Endodermal cell (in vitro differentiated cells): ENCODE data around the gene CACNG4. TPM values are rescaled to one million over a fixed set of nuclear protein-coding genes. Genes with fewer than 3 reads are reported as not detected.

Experiments
- DNase-seq: peaks from one replicate; pipeline ENCODE4 v3.0.0-alpha.2; 2017
- H3K27ac ChIP-seq: 2 replicates; pipeline ENCODE4 v1.5.1; 2013; ENCODE audit warnings: mild to moderate bottlenecking, low read depth, low read length, moderate library complexity
- H3K27me3 ChIP-seq: 2 replicates; pipeline ENCODE4 v1.6.1; 2013; ENCODE audit warnings: mild to moderate bottlenecking, low read length, moderate library complexity; ENCODE audit not compliant: insufficient read depth, control insufficient read depth, poor library complexity, severe bottlenecking
- H3K36me3 ChIP-seq: 2 replicates; pipeline ENCODE4 v1.7.0; 2013; ENCODE audit warnings: mild to moderate bottlenecking, low read length, moderate library complexity; ENCODE audit not compliant: control insufficient read depth, insufficient read depth
- H3K4me1 ChIP-seq: one replicate; pipeline ENCODE4 v1.7.0; 2013; ENCODE audit warnings: low read length; ENCODE audit not compliant: control insufficient read depth, insufficient read depth
- H3K4me3 ChIP-seq: 2 replicates; pipeline ENCODE4 v1.5.1; 2013; ENCODE audit warnings: mild to moderate bottlenecking, low read length, moderate library complexity
- H3K9ac ChIP-seq: 2 replicates; pipeline ENCODE4 v1.6.1; 2013; ENCODE audit warnings: mild to moderate bottlenecking, low read length, moderate library complexity; ENCODE audit not compliant: poor library complexity, severe bottlenecking; ENCODE audit errors: extremely low read depth
- H3K9me3 ChIP-seq: 2 replicates; pipeline ENCODE4 v1.6.1; 2013; ENCODE audit warnings: mild to moderate bottlenecking, low read length, moderate library complexity; ENCODE audit not compliant: control insufficient read depth
- H3K27ac Mint-ChIP-seq: 2 replicates; pipeline ENCODE4 v1.8.0; 2020; ENCODE audit warnings: mixed read lengths
- H3K27me3 Mint-ChIP-seq: 2 replicates; pipeline ENCODE4 v1.8.0; 2021; ENCODE audit warnings: mild to moderate bottlenecking, mixed read lengths; ENCODE audit not compliant: insufficient read depth
- H3K36me3 Mint-ChIP-seq: 2 replicates; pipeline ENCODE4 v1.8.0; 2020; ENCODE audit warnings: low read depth, mixed read lengths
- H3K4me1 Mint-ChIP-seq: 2 replicates; pipeline ENCODE4 v1.8.0; 2020; ENCODE audit warnings: mixed read lengths
- H3K4me3 Mint-ChIP-seq: 2 replicates; pipeline ENCODE4 v1.8.0; 2020; ENCODE audit warnings: mild to moderate bottlenecking, moderate library complexity, mixed read lengths
- H3K9me3 Mint-ChIP-seq: 2 replicates; pipeline ENCODE4 v1.8.0; 2020; ENCODE audit warnings: mild to moderate bottlenecking, mixed read lengths
- WGBS, 2 experiments: methylation state at CpG; one replicate each; pipeline versions ENCODE4 v1.1.5 to v1.1.7; 2013; ENCODE audit warnings: missing lambda C conversion rate in 2 of 2, mixed read lengths in 1 of 2; ENCODE audit not compliant: insufficient coverage in 1 of 2, insufficient read length in 1 of 2; 5-methylcytosine and 5-hydroxymethylcytosine counted together
- total RNA-seq, 2 donors: library from RNA; stranded (reverse); fragmentation: NEBNext Ultra II Directional in 1 of 2; extraction: Animal tissue kit (Norgen Biotek cat#: 25700) in 1 of 2; gene quantifications; 2 replicates in 1 of 2; 3 replicates in 1 of 2; pipeline ENCODE4 v1.2.1, GENCODE V29; 2021
- TF ChIP-seq, protein P1 (sequence below): fragments of 200-600 bp; sonication (generic); conservative IDR thresholded peaks from 2 replicates; pipeline ENCODE4 v1.5.0; 2021; ENCODE audit warnings: antibody characterized with exemption, mild to moderate bottlenecking

Gene CACNG4
- total RNA-seq, 2 donors from 2014 or later = 0.22 to 1.3 TPM

- Mint-ChIP-seq H3K4me3 (no peak overlapping the region), H3K36me3 (no peaks in the 10 kb centered on the region), H3K27me3 (peaks cover 4% of the 10 kb centered on the region), H3K4me1 (no peaks in the 10 kb centered on the region), H3K9me3 (no peaks in the 10 kb centered on the region), H3K27ac (no peak overlapping the region)
- H3K36me3 ChIP-seq = no peaks in the 10 kb centered on the region
- H3K4me1 ChIP-seq = no peaks in the 10 kb centered on the region
- no peaks in the 10 kb centered on the region for H3K9me3 ChIP-seq
- 73 to 92% methylated on average over 8 to 11 of the region's 11 CpGs for WGBS, 2 experiments
- no peak for DNase-seq
- TF ChIP-seq, protein P1, sequence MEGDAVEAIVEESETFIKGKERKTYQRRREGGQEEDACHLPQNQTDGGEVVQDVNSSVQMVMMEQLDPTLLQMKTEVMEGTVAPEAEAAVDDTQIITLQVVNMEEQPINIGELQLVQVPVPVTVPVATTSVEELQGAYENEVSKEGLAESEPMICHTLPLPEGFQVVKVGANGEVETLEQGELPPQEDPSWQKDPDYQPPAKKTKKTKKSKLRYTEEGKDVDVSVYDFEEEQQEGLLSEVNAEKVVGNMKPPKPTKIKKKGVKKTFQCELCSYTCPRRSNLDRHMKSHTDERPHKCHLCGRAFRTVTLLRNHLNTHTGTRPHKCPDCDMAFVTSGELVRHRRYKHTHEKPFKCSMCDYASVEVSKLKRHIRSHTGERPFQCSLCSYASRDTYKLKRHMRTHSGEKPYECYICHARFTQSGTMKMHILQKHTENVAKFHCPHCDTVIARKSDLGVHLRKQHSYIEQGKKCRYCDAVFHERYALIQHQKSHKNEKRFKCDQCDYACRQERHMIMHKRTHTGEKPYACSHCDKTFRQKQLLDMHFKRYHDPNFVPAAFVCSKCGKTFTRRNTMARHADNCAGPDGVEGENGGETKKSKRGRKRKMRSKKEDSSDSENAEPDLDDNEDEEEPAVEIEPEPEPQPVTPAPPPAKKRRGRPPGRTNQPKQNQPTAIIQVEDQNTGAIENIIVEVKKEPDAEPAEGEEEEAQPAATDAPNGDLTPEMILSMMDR = no peak
- no peak overlapping the region for H3K4me3 ChIP-seq
- H3K27ac ChIP-seq = no peak overlapping the region
- H3K27me3 ChIP-seq = no peaks in the 10 kb centered on the region
- no peak overlapping the region for H3K9ac ChIP-seq
Measured at GRCh38 chr17:66976781-66977201, 12.3 kb downstream of the CACNG4 start.

- H3K36me3 ChIP-seq = no peaks in the 10 kb centered on the region
- Mint-ChIP-seq H3K27ac (no peak overlapping the region), H3K9me3 (no peaks in the 10 kb centered on the region), H3K27me3 (peaks cover 4% of the 10 kb centered on the region), H3K36me3 (no peaks in the 10 kb centered on the region), H3K4me1 (no peaks in the 10 kb centered on the region), H3K4me3 (no peak overlapping the region)
- no peaks in the 10 kb centered on the region for H3K27me3 ChIP-seq
- H3K27ac ChIP-seq = peak overlapping the region; percentile 32
- TF ChIP-seq, protein P1 = no peak
- no peak overlapping the region for H3K9ac ChIP-seq
- DNase-seq = no peak
- H3K4me1 ChIP-seq = no peaks in the 10 kb centered on the region
- 93 to 96% methylated on average over 17 to 19 of the region's 19 CpGs for WGBS, 2 experiments
- H3K9me3 ChIP-seq = no peaks in the 10 kb centered on the region
- no peak overlapping the region for H3K4me3 ChIP-seq
Measured at GRCh38 chr17:66978514-66979061, 14.1 kb downstream of the CACNG4 start.

- TF ChIP-seq, protein P1 = no peak
- WGBS, 2 experiments = 96 to 98% methylated on average over 7 of the region's 7 CpGs
Measured at GRCh38 chr17:66980896-66981295, 16.4 kb downstream of the CACNG4 start.

More at GRCh38 chr17:66980896-66981295, 16.4 kb downstream of the CACNG4 start:
- H3K4me3 ChIP-seq = no peak overlapping the region
- H3K9me3 Mint-ChIP-seq = no peaks in the 10 kb centered on the region
- DNase-seq = no peak
- H3K9me3 ChIP-seq = no peaks in the 10 kb centered on the region
- H3K27ac ChIP-seq = no peak overlapping the region
- H3K4me3 Mint-ChIP-seq = no peak overlapping the region
- H3K4me1 ChIP-seq = no peaks in the 10 kb centered on the region
- H3K9ac ChIP-seq = no peak overlapping the region
- no peaks in the 10 kb centered on the region for H3K27me3 ChIP-seq
- H3K4me1 Mint-ChIP-seq = no peaks in the 10 kb centered on the region
- H3K27ac Mint-ChIP-seq = no peak overlapping the region
- H3K36me3 ChIP-seq = no peaks in the 10 kb centered on the region
- H3K36me3 Mint-ChIP-seq = no peaks in the 10 kb centered on the region
- H3K27me3 Mint-ChIP-seq = peaks cover 4% of the 10 kb centered on the region
